ENCODE results near the gene ESRRA. TPM values are rescaled to one million over a fixed set of nuclear protein-coding genes. Genes with fewer than 3 reads are reported as not detected.
A peak's percentile ranks its signal among the peaks of the same experiment; 100 is the strongest.

Gene ESRRA
- total RNA-seq, 6 donors from 2014 or later = 42.7 to 109 (median 80.6) TPM

DNA sequence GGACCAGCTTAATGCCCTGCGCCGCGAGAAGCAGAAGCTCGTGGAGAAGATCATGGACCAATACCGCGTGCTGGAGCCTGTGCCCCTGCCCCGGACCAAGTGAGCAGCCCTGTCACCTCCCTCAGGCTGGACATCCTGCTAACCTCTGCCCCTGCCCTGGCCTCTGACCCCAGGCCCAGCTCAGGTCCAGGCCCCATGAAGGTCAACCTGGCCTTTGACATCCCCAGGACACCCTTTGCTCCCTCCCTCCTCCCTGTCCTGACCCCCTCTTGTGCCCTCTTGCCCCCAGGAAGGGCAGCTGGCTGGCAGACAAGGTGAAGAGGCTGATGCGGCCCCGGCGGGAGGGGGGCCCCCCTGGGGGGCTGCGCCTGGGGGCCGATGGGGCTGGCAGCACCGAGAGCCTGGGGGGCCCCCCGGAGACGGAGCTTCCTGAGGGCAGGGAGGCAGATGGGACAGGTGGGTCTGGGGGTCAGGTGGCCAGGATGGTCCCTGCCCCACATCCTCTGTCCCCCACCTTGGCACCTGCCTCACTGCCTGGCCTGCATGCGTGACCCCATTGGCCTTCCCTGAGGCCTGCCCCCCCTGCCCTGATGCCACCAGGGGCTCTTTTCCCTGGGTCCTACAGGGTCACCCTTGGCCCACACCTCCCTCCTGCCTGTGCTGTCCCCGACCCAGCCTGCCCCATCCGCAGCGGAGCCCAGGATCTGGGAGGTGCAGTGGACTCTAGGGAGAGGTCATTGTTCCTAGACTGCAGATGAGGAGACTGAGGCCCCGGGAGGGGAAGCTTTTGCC lies 48.6 kb downstream of the ESRRA start:
- 80 to 86% methylated on average over 14 to 20 of the region's 20 CpGs for WGBS, 2 donors
- DNase-seq (peak in 1 of 2 donors; percentile 56), ATAC-seq (ENCODE audit: low FRiP score in 2 of 2) (no peak)
- Histone ChIP-seq H3K27me3 (no peaks in the 10 kb centered on the region), H3K36me3 (peaks cover 0 to 14% (median 2%) of the 10 kb centered on the region in 4 donors), H3K9me3 (no peaks in the 10 kb centered on the region), H3K4me1 (peaks cover 20 to 33% (median 24%) of the 10 kb centered on the region in 4 donors), H3K27ac (no peak overlapping the region), H3K4me3 (no peak overlapping the region)
- TF ChIP-seq POLR2AphosphoS5 (IDR thresholded peaks at IDR 0.05) (no peak), EP300 (IDR thresholded peaks at IDR 0.05) (no peak), POLR2A (IDR thresholded peaks at IDR 0.05) (no peak)
- TF ChIP-seq, protein P1, sequence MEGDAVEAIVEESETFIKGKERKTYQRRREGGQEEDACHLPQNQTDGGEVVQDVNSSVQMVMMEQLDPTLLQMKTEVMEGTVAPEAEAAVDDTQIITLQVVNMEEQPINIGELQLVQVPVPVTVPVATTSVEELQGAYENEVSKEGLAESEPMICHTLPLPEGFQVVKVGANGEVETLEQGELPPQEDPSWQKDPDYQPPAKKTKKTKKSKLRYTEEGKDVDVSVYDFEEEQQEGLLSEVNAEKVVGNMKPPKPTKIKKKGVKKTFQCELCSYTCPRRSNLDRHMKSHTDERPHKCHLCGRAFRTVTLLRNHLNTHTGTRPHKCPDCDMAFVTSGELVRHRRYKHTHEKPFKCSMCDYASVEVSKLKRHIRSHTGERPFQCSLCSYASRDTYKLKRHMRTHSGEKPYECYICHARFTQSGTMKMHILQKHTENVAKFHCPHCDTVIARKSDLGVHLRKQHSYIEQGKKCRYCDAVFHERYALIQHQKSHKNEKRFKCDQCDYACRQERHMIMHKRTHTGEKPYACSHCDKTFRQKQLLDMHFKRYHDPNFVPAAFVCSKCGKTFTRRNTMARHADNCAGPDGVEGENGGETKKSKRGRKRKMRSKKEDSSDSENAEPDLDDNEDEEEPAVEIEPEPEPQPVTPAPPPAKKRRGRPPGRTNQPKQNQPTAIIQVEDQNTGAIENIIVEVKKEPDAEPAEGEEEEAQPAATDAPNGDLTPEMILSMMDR (IDR thresholded peaks at IDR 0.05) = no peak

DNA sequence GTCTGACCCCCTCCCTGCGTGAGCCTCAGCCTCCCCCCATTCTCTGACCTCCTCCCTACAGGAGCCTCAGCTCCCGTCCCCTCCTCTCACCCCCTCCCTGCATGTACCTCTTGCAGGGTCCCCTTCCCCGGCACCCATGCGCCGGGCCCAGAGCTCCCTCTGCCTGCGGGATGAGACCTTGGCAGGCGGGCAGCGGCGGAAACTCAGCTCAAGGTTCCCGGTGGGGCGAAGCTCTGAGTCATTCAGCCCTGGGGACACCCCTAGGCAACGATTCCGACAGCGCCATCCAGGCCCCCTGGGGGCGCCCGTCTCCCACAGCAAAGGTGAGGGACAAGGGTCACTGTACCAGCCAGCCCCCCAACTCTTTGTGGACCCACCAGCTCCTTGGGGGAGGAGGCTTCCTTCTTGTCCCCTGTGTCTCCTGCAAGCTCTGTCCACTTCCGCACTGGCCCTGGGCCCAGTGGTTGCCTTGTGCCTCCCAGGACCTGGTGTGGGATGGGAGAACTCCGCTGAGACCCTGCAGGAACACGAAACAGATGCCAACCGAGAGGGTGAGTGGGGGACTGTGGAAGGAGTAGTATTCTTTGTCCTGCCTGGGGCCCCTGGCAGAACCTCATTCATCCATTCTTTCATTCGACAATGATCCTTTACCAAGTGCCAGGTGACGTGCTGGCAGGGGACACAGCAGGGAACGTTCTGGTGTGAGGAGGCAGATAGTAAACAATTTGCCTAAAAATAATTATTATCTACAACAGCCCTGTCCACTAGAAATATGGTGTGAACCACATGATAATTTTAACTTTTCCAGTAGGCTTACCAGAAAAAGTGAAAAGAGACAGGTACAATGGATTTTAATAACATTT lies 50.0 kb downstream of the ESRRA start:
- H3K4me1 ChIP-seq = peaks cover 29 to 45% (median 35%) of the 10 kb centered on the region in 4 donors
- no peaks in the 10 kb centered on the region for H3K27me3 ChIP-seq
- TF ChIP-seq POLR2A (IDR thresholded peaks at IDR 0.05) (peak in 1 of 4 donors; percentile 14), POLR2AphosphoS5 (IDR thresholded peaks at IDR 0.05) (peak; percentile 13 to 17), EP300 (IDR thresholded peaks at IDR 0.05) (no peak)
- TF ChIP-seq, protein P1 (IDR thresholded peaks at IDR 0.05) = peak; percentile 69 to 88 (median 80)
- peak overlapping the region in 3 of 4 donors; percentile 22 to 47 (median 45) for H3K4me3 ChIP-seq
- H3K9me3 ChIP-seq = no peaks in the 10 kb centered on the region
- peaks cover 0 to 17% (median 2%) of the 10 kb centered on the region in 4 donors for H3K36me3 ChIP-seq
- 21 to 31% methylated on average over 12 to 22 of the region's 23 CpGs for WGBS, 2 donors
- peak; percentile 87 to 89 for DNase-seq
- H3K27ac ChIP-seq = peak overlapping the region; percentile 28 to 70 (median 50)
- ATAC-seq (ENCODE audit: low FRiP score in 2 of 2) = peak; percentile 51 to 72

DNA sequence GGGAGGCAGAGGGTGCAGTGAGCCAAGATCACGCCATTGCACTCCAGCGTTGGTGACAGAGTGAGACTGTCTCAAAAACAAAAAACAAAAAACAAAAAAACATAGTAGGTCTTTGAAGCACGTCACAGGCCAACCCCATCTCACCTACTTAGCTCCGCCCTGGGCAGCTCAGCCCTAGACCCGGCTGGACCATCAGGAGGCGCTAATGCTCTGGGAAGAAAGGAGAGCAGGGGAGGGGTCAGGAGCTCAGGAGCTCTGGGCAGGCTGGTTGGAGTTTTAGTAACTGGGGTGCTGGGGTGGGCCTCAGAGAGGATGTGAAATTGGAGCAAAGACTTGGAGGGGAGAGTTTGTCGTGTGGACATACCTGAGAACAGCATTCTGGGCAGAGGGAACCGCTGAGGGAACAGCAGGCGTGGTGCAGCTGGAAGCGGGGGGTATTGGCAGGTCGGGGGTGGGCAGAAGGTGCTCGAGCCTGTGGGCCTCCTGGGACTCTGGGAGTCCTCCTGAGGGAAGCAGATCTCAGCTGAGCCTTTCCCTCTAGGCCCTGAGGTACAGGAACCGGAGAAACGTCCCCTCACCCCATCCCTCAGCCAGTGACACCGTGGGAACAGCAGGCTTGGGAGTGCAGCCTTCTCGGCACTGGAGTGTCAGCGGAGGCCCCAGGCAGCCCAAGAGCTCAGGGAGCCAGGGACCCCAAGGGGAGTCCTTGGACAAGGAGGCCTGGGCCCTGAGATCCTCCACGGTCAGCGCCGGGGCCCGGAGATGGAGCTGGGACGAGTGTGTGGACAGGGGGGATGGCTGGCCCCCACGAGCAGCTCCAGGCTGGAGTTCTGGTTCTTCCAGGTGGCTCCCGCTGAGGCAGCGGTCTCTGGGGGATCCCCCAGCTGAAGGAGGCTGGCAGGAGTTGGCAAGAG lies 51.4 kb downstream of the ESRRA start:
- Histone ChIP-seq H3K27me3 (no peaks in the 10 kb centered on the region), H3K4me3 (no peak overlapping the region), H3K27ac (peak overlapping the region in 1 of 4 donors; percentile 90), H3K9me3 (no peaks in the 10 kb centered on the region), H3K4me1 (peaks cover 32 to 49% (median 39%) of the 10 kb centered on the region in 4 donors), H3K36me3 (peaks cover 4 to 30% (median 13%) of the 10 kb centered on the region in 4 donors)
- DNase-seq (no peak), ATAC-seq (ENCODE audit: low FRiP score in 2 of 2) (no peak)
- 82 to 87% methylated on average over 20 to 23 of the region's 25 CpGs for WGBS, 2 donors
- TF ChIP-seq, protein P1 (IDR thresholded peaks at IDR 0.05) = no peak
- TF ChIP-seq POLR2AphosphoS5 (IDR thresholded peaks at IDR 0.05) (no peak), POLR2A (IDR thresholded peaks at IDR 0.05) (no peak), EP300 (IDR thresholded peaks at IDR 0.05) (no peak)

DNA sequence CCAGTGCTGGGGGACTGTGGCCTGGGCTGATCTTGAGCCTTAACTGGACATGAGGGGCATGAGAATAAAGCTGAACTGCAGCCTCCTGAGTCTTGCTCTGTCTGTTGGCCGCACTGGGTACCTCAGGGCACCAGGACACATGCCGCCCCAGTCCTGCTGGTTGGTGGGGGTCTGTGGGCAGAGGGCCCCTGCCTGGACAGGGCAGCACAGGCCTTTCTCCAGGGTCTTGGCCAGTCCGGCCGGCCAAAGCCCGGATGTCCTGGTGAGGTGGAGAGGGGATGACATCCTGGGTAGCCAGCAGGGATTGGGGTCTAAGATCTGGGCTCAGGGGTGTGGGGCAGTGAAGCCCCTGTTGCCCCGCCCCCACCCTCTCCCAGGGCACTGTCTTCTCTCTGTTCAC lies 52.1 kb downstream of the ESRRA start:
- Histone ChIP-seq H3K27ac (peak overlapping the region in 3 of 4 donors; percentile 88 to 90 (median 90)), H3K27me3 (no peaks in the 10 kb centered on the region), H3K4me3 (no peak overlapping the region), H3K9me3 (no peaks in the 10 kb centered on the region), H3K36me3 (peaks cover 11 to 32% (median 19%) of the 10 kb centered on the region in 4 donors), H3K4me1 (peaks cover 32 to 49% (median 39%) of the 10 kb centered on the region in 4 donors)
- WGBS, 2 donors = 92 to 93% methylated on average over 5 of the region's 6 CpGs
- ATAC-seq (ENCODE audit: low FRiP score in 2 of 2) (no peak), DNase-seq (no peak)
- TF ChIP-seq POLR2AphosphoS5 (IDR thresholded peaks at IDR 0.05) = no peak
- TF ChIP-seq, protein P1 (IDR thresholded peaks at IDR 0.05) = no peak
- no peak for TF ChIP-seq POLR2A (IDR thresholded peaks at IDR 0.05)
- no peak for TF ChIP-seq EP300 (IDR thresholded peaks at IDR 0.05)
